Stimulated activated naive CD8-positive, alpha-beta T cell treated with anti-CD3 and anti-CD28 coated beads, Interleukin-15, Interleukin-2, amounts not matched to agents 100 ng/mL and 50 ng/mL, for 24 hours (primary cell): ENCODE results near the gene CDH13.

Experiments used
- H3K27ac Mint-ChIP-seq: one replicate; pipeline ENCODE4 v1.8.0; 2021; ENCODE audit warnings: mild to moderate bottlenecking, mixed read lengths
- H3K27me3 Mint-ChIP-seq: one replicate; pipeline ENCODE4 v1.8.0; 2021; ENCODE audit warnings: mixed read lengths
- H3K36me3 Mint-ChIP-seq: one replicate; pipeline ENCODE4 v1.8.0; 2021; ENCODE audit warnings: low read depth, mixed read lengths
- H3K4me1 Mint-ChIP-seq: one replicate; pipeline ENCODE4 v1.8.0; 2021; ENCODE audit warnings: low read depth, mixed read lengths
- H3K4me3 Mint-ChIP-seq: one replicate; pipeline ENCODE4 v1.8.0; 2021; ENCODE audit warnings: mild to moderate bottlenecking, mixed read lengths
- H3K9me3 Mint-ChIP-seq: one replicate; pipeline ENCODE4 v1.8.0; 2021; ENCODE audit warnings: mixed read lengths

The CDH13 gene

GRCh38 chr16:82772215-82772614 is 145.4 kb downstream of the CDH13 start:
- Mint-ChIP-seq H3K36me3 (no peaks in the 10 kb centered on the region), H3K4me1 (no peaks in the 10 kb centered on the region), H3K9me3 (peaks cover 3% of the 10 kb centered on the region), H3K27ac (no peak overlapping the region), H3K27me3 (peaks cover 8% of the 10 kb centered on the region), H3K4me3 (no peak overlapping the region)

- Mint-ChIP-seq H3K9me3 (no peaks in the 10 kb centered on the region), H3K4me3 (no peak overlapping the region), H3K36me3 (no peaks in the 10 kb centered on the region), H3K27me3 (peaks cover 3% of the 10 kb centered on the region), H3K4me1 (no peaks in the 10 kb centered on the region), H3K27ac (no peak overlapping the region)
Measured at GRCh38 chr16:82773018-82773417, 146.2 kb downstream of the CDH13 start.

GRCh38 chr16:82776470-82777146 is 149.8 kb downstream of the CDH13 start:
- Mint-ChIP-seq H3K9me3 (no peaks in the 10 kb centered on the region), H3K4me3 (no peak overlapping the region), H3K27ac (no peak overlapping the region), H3K27me3 (peaks cover 6% of the 10 kb centered on the region), H3K36me3 (no peaks in the 10 kb centered on the region), H3K4me1 (no peaks in the 10 kb centered on the region)

GRCh38 chr16:82782715-82783251 is 156.0 kb downstream of the CDH13 start:
- no peaks in the 10 kb centered on the region for H3K4me1 Mint-ChIP-seq
- no peak overlapping the region for H3K4me3 Mint-ChIP-seq
- H3K9me3 Mint-ChIP-seq: peaks cover 4% of the 10 kb centered on the region
- no peak overlapping the region for H3K27ac Mint-ChIP-seq
- peaks cover 3% of the 10 kb centered on the region for H3K27me3 Mint-ChIP-seq
- H3K36me3 Mint-ChIP-seq: no peaks in the 10 kb centered on the region

GRCh38 chr16:82783933-82784572 is 157.3 kb downstream of the CDH13 start:
- H3K4me3 Mint-ChIP-seq: no peak overlapping the region
- H3K36me3 Mint-ChIP-seq: no peaks in the 10 kb centered on the region
- peaks cover 3% of the 10 kb centered on the region for H3K27me3 Mint-ChIP-seq
- H3K4me1 Mint-ChIP-seq: no peaks in the 10 kb centered on the region
- H3K9me3 Mint-ChIP-seq: peaks cover 4% of the 10 kb centered on the region
- H3K27ac Mint-ChIP-seq: no peak overlapping the region

- Mint-ChIP-seq H3K4me1 (no peaks in the 10 kb centered on the region), H3K9me3 (peaks cover 4% of the 10 kb centered on the region), H3K4me3 (no peak overlapping the region), H3K27ac (no peak overlapping the region), H3K27me3 (peaks cover 2% of the 10 kb centered on the region), H3K36me3 (no peaks in the 10 kb centered on the region)
Measured at GRCh38 chr16:82784573-82784968, 157.8 kb downstream of the CDH13 start.

- H3K4me1 Mint-ChIP-seq: no peaks in the 10 kb centered on the region
- no peak overlapping the region for H3K27ac Mint-ChIP-seq
- no peak overlapping the region for H3K4me3 Mint-ChIP-seq
- no peaks in the 10 kb centered on the region for H3K36me3 Mint-ChIP-seq
- peaks cover 4% of the 10 kb centered on the region for H3K9me3 Mint-ChIP-seq
- H3K27me3 Mint-ChIP-seq: no peaks in the 10 kb centered on the region
Measured at GRCh38 chr16:82788225-82788624, 161.5 kb downstream of the CDH13 start.

GRCh38 chr16:82788919-82789318 is 162.2 kb downstream of the CDH13 start:
- no peaks in the 10 kb centered on the region for H3K4me1 Mint-ChIP-seq
- H3K27ac Mint-ChIP-seq: no peak overlapping the region
- no peaks in the 10 kb centered on the region for H3K36me3 Mint-ChIP-seq
- no peak overlapping the region for H3K4me3 Mint-ChIP-seq
- no peaks in the 10 kb centered on the region for H3K27me3 Mint-ChIP-seq
- peaks cover 4% of the 10 kb centered on the region for H3K9me3 Mint-ChIP-seq

- no peaks in the 10 kb centered on the region for H3K4me1 Mint-ChIP-seq
- H3K4me3 Mint-ChIP-seq: no peak overlapping the region
- H3K27ac Mint-ChIP-seq: no peak overlapping the region
- H3K9me3 Mint-ChIP-seq: no peaks in the 10 kb centered on the region
- H3K27me3 Mint-ChIP-seq: no peaks in the 10 kb centered on the region
- H3K36me3 Mint-ChIP-seq: no peaks in the 10 kb centered on the region
Measured at GRCh38 chr16:82792693-82793092, 165.9 kb downstream of the CDH13 start.

GRCh38 chr16:82793528-82794245 is 166.9 kb downstream of the CDH13 start:
- no peaks in the 10 kb centered on the region for H3K9me3 Mint-ChIP-seq

GRCh38 chr16:82796047-82796446 is 169.3 kb downstream of the CDH13 start:
- peaks cover under 1% of the 10 kb centered on the region for H3K4me1 Mint-ChIP-seq
- no peaks in the 10 kb centered on the region for H3K27me3 Mint-ChIP-seq
- H3K4me3 Mint-ChIP-seq: no peak overlapping the region
- no peaks in the 10 kb centered on the region for H3K36me3 Mint-ChIP-seq
- no peak overlapping the region for H3K27ac Mint-ChIP-seq
- H3K9me3 Mint-ChIP-seq: no peaks in the 10 kb centered on the region

More at GRCh38 chr16:82793528-82794245, 166.9 kb downstream of the CDH13 start:
- H3K4me1 Mint-ChIP-seq: no peaks in the 10 kb centered on the region
- H3K27ac Mint-ChIP-seq: no peak overlapping the region
- no peak overlapping the region for H3K4me3 Mint-ChIP-seq
- H3K27me3 Mint-ChIP-seq: no peaks in the 10 kb centered on the region
- no peaks in the 10 kb centered on the region for H3K36me3 Mint-ChIP-seq

GRCh38 chr16:82801361-82801760 is 174.6 kb downstream of the CDH13 start:
- Mint-ChIP-seq H3K4me1 (peaks cover 7% of the 10 kb centered on the region), H3K36me3 (no peaks in the 10 kb centered on the region), H3K4me3 (no peak overlapping the region), H3K9me3 (no peaks in the 10 kb centered on the region), H3K27ac (no peak overlapping the region), H3K27me3 (peaks cover 5% of the 10 kb centered on the region)

- H3K9me3 Mint-ChIP-seq: no peaks in the 10 kb centered on the region
- H3K27me3 Mint-ChIP-seq: peaks cover 9% of the 10 kb centered on the region
- H3K4me3 Mint-ChIP-seq: no peak overlapping the region
- H3K27ac Mint-ChIP-seq: no peak overlapping the region
- H3K36me3 Mint-ChIP-seq: no peaks in the 10 kb centered on the region
- peaks cover 7% of the 10 kb centered on the region for H3K4me1 Mint-ChIP-seq
Measured at GRCh38 chr16:82805866-82806265, 179.1 kb downstream of the CDH13 start.

- Mint-ChIP-seq H3K4me1 (no peaks in the 10 kb centered on the region), H3K36me3 (no peaks in the 10 kb centered on the region), H3K4me3 (no peak overlapping the region), H3K9me3 (no peaks in the 10 kb centered on the region), H3K27me3 (peaks cover 9% of the 10 kb centered on the region), H3K27ac (no peak overlapping the region)
Measured at GRCh38 chr16:82807311-82807710, 180.5 kb downstream of the CDH13 start.

- Mint-ChIP-seq H3K4me1 (no peaks in the 10 kb centered on the region), H3K36me3 (no peaks in the 10 kb centered on the region), H3K9me3 (no peaks in the 10 kb centered on the region), H3K4me3 (no peak overlapping the region), H3K27me3 (peaks cover 9% of the 10 kb centered on the region), H3K27ac (no peak overlapping the region)
Measured at GRCh38 chr16:82808036-82808435, 181.3 kb downstream of the CDH13 start.
